ENCODE data around the gene DTL. TPM values are rescaled to one million over a fixed set of nuclear protein-coding genes. Genes with fewer than 3 reads are reported as not detected.
A peak's percentile ranks its signal among the peaks of the same experiment; 100 is the strongest.
"Not testable (repeated sequence)": the region's sequence is repeated elsewhere in the genome, so short reads cannot be mapped to it uniquely, and the experiment has no call there.

Gene DTL
- 0.43 TPM for total RNA-seq
- long read RNA-seq, partial matches to known transcripts = 1 of 1 reads
- long read RNA-seq, other reads (novel, unspliced or antisense) = 0 of 1 reads

- peak; percentile 99 for DNase-seq
- intact Hi-C loops (cut with DNase I) = no loop called here
- peak; percentile 99 for ATAC-seq (ENCODE audit: poor library complexity)
Observed at GRCh38 chr1:212035123-212035834, at the start of gene DTL, which contains the start of gene INTS7. DTL (plus strand) TSS chr1:212035748; CDS start chr1:212035891, 143 bp downstream. INTS7 (minus strand) TSS chr1:212035557; CDS start chr1:212035437, 120 bp downstream.

GRCh38 chr1:211986628-211987254, 48.8 kb upstream of the DTL start:
- DNase-seq = no peak
- ATAC-seq (ENCODE audit: poor library complexity) = no peak
- intact Hi-C loops (cut with DNase I) = no loop called here

- no peak for DNase-seq
- intact Hi-C loops (cut with DNase I) = no loop called here
- peak; percentile 65 for ATAC-seq (ENCODE audit: poor library complexity)
Observed at GRCh38 chr1:211991695-211992094, 43.9 kb upstream of the DTL start.

- DNase-seq; ATAC-seq (ENCODE audit: poor library complexity); intact Hi-C loops (cut with DNase I): not testable (repeated sequence)
Observed at GRCh38 chr1:211997426-211997825, 38.1 kb upstream of the DTL start.

GRCh38 chr1:212002536-212002935, 33.0 kb upstream of the DTL start:
- intact Hi-C loops (cut with DNase I) = no loop called here
- ATAC-seq (ENCODE audit: poor library complexity) = no peak
- no peak for DNase-seq

- intact Hi-C loops (cut with DNase I) = no loop called here
- ATAC-seq (ENCODE audit: poor library complexity) (no peak), DNase-seq (no peak)
Observed at GRCh38 chr1:212004895-212005608, 30.5 kb upstream of the DTL start.

GRCh38 chr1:212007178-212007577, 28.4 kb upstream of the DTL start:
- ATAC-seq (ENCODE audit: poor library complexity) = no peak
- no peak for DNase-seq
- intact Hi-C loops (cut with DNase I) = no loop called here

- intact Hi-C loops (cut with DNase I) = no loop called here
- no peak for ATAC-seq (ENCODE audit: poor library complexity)
Observed at GRCh38 chr1:212007886-212008285, 27.7 kb upstream of the DTL start.

GRCh38 chr1:212009561-212009960, 26.0 kb upstream of the DTL start:
- intact Hi-C loops (cut with DNase I) = no loop called here
- DNase-seq (no peak), ATAC-seq (ENCODE audit: poor library complexity) (no peak)

More at GRCh38 chr1:212007886-212008285, 27.7 kb upstream of the DTL start:
- no peak for DNase-seq

- intact Hi-C loops (cut with DNase I) = no loop called here
- ATAC-seq (ENCODE audit: poor library complexity) = no peak
Observed at GRCh38 chr1:212010004-212010403, 25.5 kb upstream of the DTL start.

GRCh38 chr1:212012034-212012740, 23.4 kb upstream of the DTL start:
- ATAC-seq (ENCODE audit: poor library complexity) = peak; percentile 92
- intact Hi-C loops (cut with DNase I) = no loop called here
- DNase-seq = peak; percentile 56

More at GRCh38 chr1:212010004-212010403, 25.5 kb upstream of the DTL start:
- no peak for DNase-seq

- DNase-seq (no peak), ATAC-seq (ENCODE audit: poor library complexity) (no peak)
- intact Hi-C loops (cut with DNase I) = no loop called here
Observed at GRCh38 chr1:212013672-212014071, 21.9 kb upstream of the DTL start.

GRCh38 chr1:212020975-212021374, 14.6 kb upstream of the DTL start:
- intact Hi-C loops (cut with DNase I) = no loop called here
- ATAC-seq (ENCODE audit: poor library complexity) (no peak), DNase-seq (no peak)

GRCh38 chr1:212021563-212021962, 14.0 kb upstream of the DTL start:
- intact Hi-C loops (cut with DNase I) = no loop called here
- ATAC-seq (ENCODE audit: poor library complexity) = no peak
- DNase-seq = no peak

- ATAC-seq (ENCODE audit: poor library complexity); DNase-seq; intact Hi-C loops (cut with DNase I): not testable (repeated sequence)
Observed at GRCh38 chr1:212022908-212023307, 12.6 kb upstream of the DTL start.

GRCh38 chr1:212024469-212025149, 10.9 kb upstream of the DTL start:
- intact Hi-C loops (cut with DNase I) = no loop called here
- DNase-seq = no peak
- ATAC-seq (ENCODE audit: poor library complexity) = no peak

GRCh38 chr1:212027727-212028126, 7.8 kb upstream of the DTL start:
- intact Hi-C loops (cut with DNase I); DNase-seq; ATAC-seq (ENCODE audit: poor library complexity): not testable (repeated sequence)

- DNase-seq (no peak), ATAC-seq (ENCODE audit: poor library complexity) (no peak)
- intact Hi-C loops (cut with DNase I) = no loop called here
Observed at GRCh38 chr1:212030936-212031528, 4.5 kb upstream of the DTL start.

Measured in Right ventricle myocardium superior (tissue), 1 donor.